Tibial artery (tissue), 4 donors: Measurements from ENCODE around the gene S100A9.

Source experiments
- DNase-seq, 2 donors: peaks; one replicate each; pipeline ENCODE4 v3.0.0-alpha.2; 2019
- H3K27ac ChIP-seq, 2 donors: fragments of 200-600 bp; sonication (generic) in 1 of 2; 1 replicate in 1 of 2; 2 replicates in 1 of 2; pipeline ENCODE4 v1.5.1; 2018 to 2019; ENCODE audit warnings: mild to moderate bottlenecking in 1 of 2
- H3K27me3 ChIP-seq, 2 donors: fragments of 200-600 bp; sonication (generic) in 1 of 2; one replicate each; pipeline versions ENCODE4 v1.5.1 to v1.6.0; 2016 to 2019
- H3K36me3 ChIP-seq, 3 donors: fragments of 200-600 bp; sonication (generic) in 2 of 3; one replicate each; pipeline ENCODE4 v1.5.1; 2016 to 2019; ENCODE audit warnings: mild to moderate bottlenecking in 2 of 3
- H3K4me1 ChIP-seq, 4 donors: fragments of 200-600 bp; sonication (generic) in 2 of 4; 1 replicate in 3 of 4; 2 replicates in 1 of 4; pipeline ENCODE4 v1.5.1; 2016 to 2019
- H3K4me3 ChIP-seq, 2 donors: fragments of 200-600 bp; sonication (generic) in 1 of 2; 1 replicate in 1 of 2; 2 replicates in 1 of 2; pipeline ENCODE4 v1.5.1; 2018 to 2019; ENCODE audit warnings: mild to moderate bottlenecking in 2 of 2
- H3K9me3 ChIP-seq, 3 donors: fragments of 200-600 bp; sonication (generic) in 1 of 3; one replicate each; pipeline ENCODE4 v1.5.1; 2016 to 2019
- CTCF ChIP-seq, 2 experiments: fragments of 200-600 bp in 1 of 2; fragments of 450-650 bp in 1 of 2; IDR thresholded peaks; one replicate each; pipeline ENCODE4 v1.5.1; 2017 to 2019; ENCODE audit warnings: antibody characterized with exemption in 2 of 2, mild to moderate bottlenecking in 1 of 2, moderate library complexity in 1 of 2
- intact Hi-C: fragments of 100-400 bp; cut with DNase I; formaldehyde crosslinking; loops from one replicate; pipeline ENCODE4 v1.15.0; 2023; ENCODE audit warnings: low total_unique reads

S100A9 gene

GRCh38 chr1:153393926-153394325 is 36.3 kb downstream of the S100A9 start:
- peaks cover 0 to 22% of the 10 kb centered on the region in 2 donors for H3K27me3 ChIP-seq
- H3K36me3 ChIP-seq = no peaks in the 10 kb centered on the region
- no peak overlapping the region for H3K4me3 ChIP-seq
- TF ChIP-seq CTCF (IDR thresholded peaks at IDR 0.05) = no peak
- H3K4me1 ChIP-seq = no peaks in the 10 kb centered on the region
- intact Hi-C loops = no loop called here
- no peak overlapping the region for H3K27ac ChIP-seq
- DNase-seq = peak in 1 of 2 donors; percentile 46
- H3K9me3 ChIP-seq = no peaks in the 10 kb centered on the region

GRCh38 chr1:153394391-153394790 is 36.7 kb downstream of the S100A9 start:
- intact Hi-C loops = no loop called here
- Histone ChIP-seq H3K4me3 (no peak overlapping the region), H3K9me3 (no peaks in the 10 kb centered on the region), H3K27ac (no peak overlapping the region), H3K27me3 (peaks cover 0 to 22% of the 10 kb centered on the region in 2 donors), H3K36me3 (no peaks in the 10 kb centered on the region), H3K4me1 (no peaks in the 10 kb centered on the region)
- DNase-seq = peak in 1 of 2 donors; percentile 37
- TF ChIP-seq CTCF (IDR thresholded peaks at IDR 0.05) = no peak

- H3K4me3 ChIP-seq = no peak overlapping the region
Observed at GRCh38 chr1:153395136-153395685, 37.6 kb downstream of the S100A9 start.

GRCh38 chr1:153395776-153396175 is 38.1 kb downstream of the S100A9 start:
- H3K36me3 ChIP-seq = no peaks in the 10 kb centered on the region
- H3K27me3 ChIP-seq = peaks cover 0 to 16% of the 10 kb centered on the region in 2 donors
- no peak overlapping the region for H3K27ac ChIP-seq
- peak in 1 of 2 donors; percentile 23 for DNase-seq
- intact Hi-C loops = no loop called here
- H3K9me3 ChIP-seq = no peaks in the 10 kb centered on the region
- no peak for TF ChIP-seq CTCF (IDR thresholded peaks at IDR 0.05)
- H3K4me3 ChIP-seq = no peak overlapping the region
- H3K4me1 ChIP-seq = no peaks in the 10 kb centered on the region

More at GRCh38 chr1:153395136-153395685, 37.6 kb downstream of the S100A9 start:
- Histone ChIP-seq H3K9me3 (no peaks in the 10 kb centered on the region), H3K27me3 (peaks cover 0 to 21% of the 10 kb centered on the region in 2 donors), H3K36me3 (no peaks in the 10 kb centered on the region), H3K4me1 (no peaks in the 10 kb centered on the region), H3K27ac (no peak overlapping the region)
- peak in 1 of 2 donors; percentile 50 for DNase-seq
- no peak for TF ChIP-seq CTCF (IDR thresholded peaks at IDR 0.05)
- intact Hi-C loops = no loop called here

- H3K4me3 ChIP-seq = no peak overlapping the region
- H3K27me3 ChIP-seq = peaks cover 0 to 14% of the 10 kb centered on the region in 2 donors
- no peak overlapping the region for H3K27ac ChIP-seq
- H3K36me3 ChIP-seq = no peaks in the 10 kb centered on the region
- H3K9me3 ChIP-seq = no peaks in the 10 kb centered on the region
- H3K4me1 ChIP-seq = no peaks in the 10 kb centered on the region
- intact Hi-C loops = no loop called here
- no peak for TF ChIP-seq CTCF (IDR thresholded peaks at IDR 0.05)
- DNase-seq = peak in 1 of 2 donors; percentile 43
Observed at GRCh38 chr1:153396461-153396860, 38.8 kb downstream of the S100A9 start.
